Gastrocnemius medialis (tissue), 4 donors: ENCODE measurements around the gene LRRFIP1. TPM values are rescaled to one million over a fixed set of nuclear protein-coding genes. Genes with fewer than 3 reads are reported as not detected.

Source experiments
- ATAC-seq, 2 donors: fragments of 150-250 bp; one replicate each; pipeline ENCODE4 v1.9.1; 2016
- DNase-seq, 2 donors: peaks; one replicate each; pipeline ENCODE4 v3.0.0-alpha.2; 2019
- H3K27ac ChIP-seq, 4 donors: fragments of 200-600 bp; sonication (generic); 1 replicate in 1 of 4; 2 replicates in 3 of 4; pipeline ENCODE4 v1.5.1; 2016 to 2018; ENCODE audit warnings: mild to moderate bottlenecking in 2 of 4, moderate library complexity in 1 of 4
- H3K27me3 ChIP-seq, 3 donors: fragments of 200-600 bp; sonication (generic) in 2 of 3; 1 replicate in 1 of 3; 2 replicates in 2 of 3; pipeline versions ENCODE4 v1.5.1 to v1.6.0; 2016 to 2019; ENCODE audit warnings: mild to moderate bottlenecking in 1 of 3, moderate library complexity in 1 of 3
- H3K36me3 ChIP-seq, 2 donors: fragments of 200-600 bp; sonication (generic) in 1 of 2; one replicate each; pipeline ENCODE4 v1.5.1; 2017 to 2018
- H3K4me1 ChIP-seq, 2 donors: fragments of 200-600 bp; sonication (generic) in 1 of 2; one replicate each; pipeline ENCODE4 v1.5.1; 2016 to 2017; ENCODE audit warnings: mild to moderate bottlenecking in 2 of 2
- H3K4me3 ChIP-seq, 4 donors: fragments of 200-600 bp; sonication (generic) in 3 of 4; 1 replicate in 1 of 4; 2 replicates in 3 of 4; pipeline ENCODE4 v1.5.1; 2016 to 2019; ENCODE audit warnings: mild to moderate bottlenecking in 2 of 4
- H3K9me3 ChIP-seq, 3 donors: fragments of 200-600 bp; sonication (generic) in 2 of 3; 1 replicate in 1 of 3; 2 replicates in 2 of 3; pipeline ENCODE4 v1.5.1; 2016 to 2019
- CTCF ChIP-seq, 5 experiments: fragments of 450-650 bp in 3 of 5; fragments of 200-600 bp in 2 of 5; sonication (generic) in 2 of 5; IDR thresholded peaks in 4 of 5; conservative IDR thresholded peaks in 1 of 5; 1 replicate in 4 of 5; 2 replicates in 1 of 5; pipeline ENCODE4 v1.5.1; 2016 to 2019; ENCODE audit warnings: antibody characterized with exemption in 5 of 5, mild to moderate bottlenecking in 3 of 5, moderate library complexity in 3 of 5
- POLR2A ChIP-seq, 2 donors: fragments of 450-650 bp; IDR thresholded peaks; one replicate each; pipeline ENCODE4 v1.6.1; 2017; ENCODE audit warnings: antibody characterized with exemption in 2 of 2, mild to moderate bottlenecking in 2 of 2, moderate library complexity in 2 of 2
- in situ Hi-C, 4 donors: fragments of 200-750 bp; cut with MboI; loops; one replicate each; pipeline versions ENCODE4 v1.15.0 to v1.8.0; 2017; ENCODE audit warnings: low sequenced_read_pairs in 4 of 4
- intact Hi-C: fragments of 100-400 bp; cut with DNase I; formaldehyde crosslinking; loops from one replicate; pipeline ENCODE4 v1.15.1; 2023; ENCODE audit warnings: low total_unique reads
- total RNA-seq, 4 donors: library from RNA; depleted of rRNA; stranded (reverse); fragments of >200 nt; gene quantifications; one replicate each; pipeline versions ENCODE4 v1.1.0 to v1.2.3, GENCODE V29; 2016

Gene LRRFIP1
- total RNA-seq, 4 donors from 2014 or later, result 37.9 to 74.1 (median 54.0) TPM

- Histone ChIP-seq H3K4me1 (peaks cover 27 to 30% of the 10 kb centered on the region in 2 donors), H3K27ac (no peak overlapping the region)
These were observed 13.7 kb upstream of the LRRFIP1 start for GRCh38 chr2:237613679-237614078.

DNA sequence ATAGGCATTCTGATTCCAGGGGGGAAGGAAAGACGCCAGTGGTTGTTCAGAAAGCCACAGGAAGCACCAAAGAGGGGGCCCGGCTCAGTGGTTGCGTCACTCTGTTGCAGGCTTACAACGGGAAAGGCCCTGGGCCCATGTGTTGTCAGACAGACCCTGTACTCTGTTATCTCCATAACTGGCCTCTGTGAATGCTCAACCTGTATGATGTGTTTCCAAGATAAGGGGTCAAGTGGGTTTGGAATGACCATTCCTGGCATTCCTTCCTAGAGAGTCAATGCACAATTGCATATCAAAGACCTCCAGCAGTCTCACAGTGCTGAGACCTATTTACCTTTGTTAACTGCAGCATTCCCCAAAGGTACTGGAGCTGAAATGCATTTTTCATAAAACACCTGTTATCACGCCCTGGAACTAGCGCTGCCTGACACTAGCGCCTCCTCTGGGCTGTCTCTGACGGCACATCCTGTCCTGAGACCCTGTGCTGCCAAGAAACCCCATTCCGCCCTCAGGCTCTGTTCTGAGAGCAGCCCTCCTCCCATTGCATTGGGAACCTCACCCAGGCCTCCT is 13.2 kb upstream of the LRRFIP1 start:
- no peak for DNase-seq
- H3K36me3 ChIP-seq, result no peaks in the 10 kb centered on the region
- in situ Hi-C loops (no loop called here), intact Hi-C loops (no loop called here)
- ATAC-seq, result no peak
- no peaks in the 10 kb centered on the region for H3K9me3 ChIP-seq
- H3K4me3 ChIP-seq, result no peak overlapping the region
- no peak overlapping the region for H3K27ac ChIP-seq
- TF ChIP-seq POLR2A (IDR thresholded peaks at IDR 0.05) (no peak), CTCF (IDR thresholded peaks at IDR 0.05 in 4 of 5, conservative IDR thresholded peaks at IDR 0.05 in 1 of 5) (no peak)
- H3K27me3 ChIP-seq, result no peaks in the 10 kb centered on the region
- peaks cover 32 to 36% of the 10 kb centered on the region in 2 donors for H3K4me1 ChIP-seq

More at GRCh38 chr2:237613679-237614078, 13.7 kb upstream of the LRRFIP1 start:
- in situ Hi-C loops (no loop called here), intact Hi-C loops (no loop called here)
- Histone ChIP-seq H3K36me3 (no peaks in the 10 kb centered on the region), H3K9me3 (no peaks in the 10 kb centered on the region), H3K27me3 (no peaks in the 10 kb centered on the region), H3K4me3 (no peak overlapping the region)
- ATAC-seq, result no peak
- TF ChIP-seq CTCF (IDR thresholded peaks at IDR 0.05 in 4 of 5, conservative IDR thresholded peaks at IDR 0.05 in 1 of 5) (no peak), POLR2A (IDR thresholded peaks at IDR 0.05) (no peak)
- no peak for DNase-seq

DNA sequence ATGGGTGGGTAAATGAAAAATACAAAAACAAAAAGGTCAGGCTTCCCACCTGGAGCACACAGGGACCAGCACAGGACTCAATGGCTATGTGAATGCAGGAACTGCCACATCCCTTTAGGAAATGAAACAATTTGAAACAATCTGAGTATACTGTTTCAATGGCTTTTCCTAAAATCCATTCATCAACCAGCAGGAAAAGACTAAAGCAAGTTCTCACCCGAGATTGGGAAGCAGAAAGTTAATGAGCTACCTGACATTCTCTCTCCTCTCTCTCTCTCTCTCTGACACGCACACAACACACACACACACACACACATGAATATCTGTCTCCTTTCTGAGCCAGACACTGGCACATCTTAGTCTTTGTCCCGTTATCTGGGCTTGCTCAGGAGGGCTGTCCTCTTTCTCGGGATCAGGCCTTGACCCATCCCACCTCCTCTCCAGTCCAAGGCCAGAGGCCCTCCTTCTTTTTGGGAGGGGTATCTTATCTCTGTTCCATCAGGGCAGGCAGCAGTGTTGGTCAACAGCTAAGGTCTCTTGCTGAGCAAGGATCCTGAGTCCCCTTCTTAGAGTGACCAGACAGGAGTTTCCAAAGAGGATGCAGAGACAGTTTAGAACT is 11.6 kb upstream of the LRRFIP1 start:
- Histone ChIP-seq H3K4me3 (no peak overlapping the region), H3K36me3 (no peaks in the 10 kb centered on the region), H3K9me3 (no peaks in the 10 kb centered on the region), H3K27me3 (no peaks in the 10 kb centered on the region), H3K4me1 (peaks cover 34 to 36% of the 10 kb centered on the region in 2 donors), H3K27ac (peak overlapping the region; percentile 61 to 69 (median 67))
- ATAC-seq (no peak), DNase-seq (no peak)
- in situ Hi-C loops, result no loop called here
- intact Hi-C loops, result no loop called here
- TF ChIP-seq CTCF (IDR thresholded peaks at IDR 0.05 in 4 of 5, conservative IDR thresholded peaks at IDR 0.05 in 1 of 5) (no peak), POLR2A (IDR thresholded peaks at IDR 0.05) (no peak)

DNA sequence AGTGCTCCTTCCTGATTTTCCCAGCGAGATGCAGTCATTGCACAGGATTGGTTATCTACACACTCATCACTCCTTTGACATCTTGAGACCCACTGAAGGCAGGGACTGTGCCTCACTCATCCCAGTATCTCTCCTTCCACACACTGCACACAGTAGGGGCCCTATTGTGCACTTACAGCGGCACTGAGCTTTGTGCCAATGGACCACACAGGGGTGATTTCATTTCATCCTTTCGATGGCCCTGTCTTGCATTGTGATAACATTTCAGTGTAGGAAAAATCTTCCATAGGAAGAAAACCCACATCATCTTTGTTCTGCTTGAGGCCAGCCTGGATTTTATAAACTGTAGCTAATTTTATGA is 11.0 kb upstream of the LRRFIP1 start:
- DNase-seq, result no peak
- Histone ChIP-seq H3K27me3 (no peaks in the 10 kb centered on the region), H3K27ac (peak overlapping the region; percentile 61 to 69 (median 67)), H3K9me3 (no peaks in the 10 kb centered on the region), H3K4me1 (peaks cover 34 to 36% of the 10 kb centered on the region in 2 donors), H3K36me3 (no peaks in the 10 kb centered on the region), H3K4me3 (no peak overlapping the region)
- TF ChIP-seq CTCF (IDR thresholded peaks at IDR 0.05 in 4 of 5, conservative IDR thresholded peaks at IDR 0.05 in 1 of 5) (no peak), POLR2A (IDR thresholded peaks at IDR 0.05) (no peak)
- intact Hi-C loops (no loop called here), in situ Hi-C loops (no loop called here)
- no peak for ATAC-seq
